Embryonic facial prominence (tissue), 1 donor: ENCODE measurements around the gene MCTP1.
"Not testable (repeated sequence)": the region's sequence is repeated elsewhere in the genome, so short reads cannot be mapped to it uniquely, and the experiment has no call there.

ENCODE experiments used
- DNase-seq: peaks from one replicate; pipeline ENCODE4 v3.0.0-alpha.2; 2016; ENCODE audit errors: extremely low spot score

MCTP1 gene

GRCh38 chr5:94967525-94967924 is 317.4 kb downstream of the MCTP1 start:
- DNase-seq: no peak

GRCh38 chr5:94959279-94959678 is 325.6 kb downstream of the MCTP1 start:
- DNase-seq: not testable (repeated sequence)

DNA sequence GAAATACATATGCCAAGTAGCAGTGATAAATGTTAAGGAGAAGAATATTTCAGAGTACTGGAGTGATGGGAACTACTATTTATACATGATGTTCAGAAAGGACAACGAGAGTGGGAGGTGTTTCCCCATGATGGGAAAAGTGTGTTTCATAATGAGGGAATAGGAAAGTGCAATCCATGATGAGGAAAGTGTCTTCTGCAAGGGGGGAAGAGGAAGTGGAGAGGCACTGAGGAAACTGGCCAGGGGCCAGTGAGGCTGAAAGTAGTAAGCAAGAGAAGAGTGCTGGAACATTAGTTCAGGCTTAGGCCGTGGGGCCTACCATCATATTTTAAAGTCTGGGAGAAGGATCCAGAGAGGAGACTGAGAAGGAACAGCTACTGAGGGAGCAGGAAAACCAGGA is 339.2 kb downstream of the MCTP1 start:
- no peak for DNase-seq

GRCh38 chr5:94944160-94944559 is 340.7 kb downstream of the MCTP1 start:
- DNase-seq: no peak

DNA sequence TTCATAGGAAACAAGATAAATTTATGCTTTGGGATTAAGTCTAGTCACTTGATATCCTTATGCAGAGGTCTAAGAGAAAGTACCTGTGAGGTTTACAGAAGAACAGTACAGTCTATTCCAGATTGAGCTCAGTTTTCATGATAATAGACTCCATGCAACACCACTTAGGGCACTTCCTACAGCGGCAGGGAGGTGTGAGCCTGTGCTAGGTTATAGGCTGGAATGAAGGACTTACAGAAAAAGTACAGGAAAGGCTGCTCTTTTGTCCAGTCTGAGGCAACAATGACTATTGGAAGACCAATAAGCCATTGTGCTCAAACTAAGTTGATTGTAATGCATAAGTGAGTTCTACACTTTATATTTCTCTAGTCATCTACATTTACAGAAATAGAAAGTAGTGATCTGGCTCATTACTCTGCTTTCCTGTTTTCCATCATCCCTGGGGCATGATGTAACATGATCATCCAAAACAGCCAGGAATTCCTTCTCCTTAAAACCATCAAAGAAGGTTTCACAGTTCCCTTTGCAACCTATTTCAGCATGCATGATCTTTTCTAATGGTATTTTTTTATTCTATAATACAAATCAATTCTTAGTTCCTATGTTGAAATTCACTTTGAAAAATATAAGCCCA is 343.7 kb downstream of the MCTP1 start:
- no peak for DNase-seq

DNA sequence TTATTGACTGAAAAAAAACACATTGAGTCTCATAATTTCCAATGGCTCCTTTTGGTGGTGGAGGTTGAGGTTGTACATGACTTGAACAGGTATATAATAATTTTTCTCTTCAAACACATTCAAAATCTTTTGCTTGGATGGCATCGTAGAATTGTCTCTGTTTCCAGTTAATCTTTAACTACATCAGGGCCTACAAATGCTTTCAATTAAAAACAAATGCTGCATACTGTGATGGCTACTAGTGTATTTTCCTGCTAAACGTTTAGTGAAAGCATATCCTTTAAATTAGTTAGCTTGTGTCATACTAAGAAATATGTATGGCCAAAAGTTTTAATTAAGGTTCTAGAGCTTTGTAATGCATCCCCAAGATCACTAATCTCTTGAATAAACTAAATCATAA is 352.6 kb downstream of the MCTP1 start:
- DNase-seq: no peak

GRCh38 chr5:94928891-94929290 is 356.0 kb downstream of the MCTP1 start:
- no peak for DNase-seq

DNA sequence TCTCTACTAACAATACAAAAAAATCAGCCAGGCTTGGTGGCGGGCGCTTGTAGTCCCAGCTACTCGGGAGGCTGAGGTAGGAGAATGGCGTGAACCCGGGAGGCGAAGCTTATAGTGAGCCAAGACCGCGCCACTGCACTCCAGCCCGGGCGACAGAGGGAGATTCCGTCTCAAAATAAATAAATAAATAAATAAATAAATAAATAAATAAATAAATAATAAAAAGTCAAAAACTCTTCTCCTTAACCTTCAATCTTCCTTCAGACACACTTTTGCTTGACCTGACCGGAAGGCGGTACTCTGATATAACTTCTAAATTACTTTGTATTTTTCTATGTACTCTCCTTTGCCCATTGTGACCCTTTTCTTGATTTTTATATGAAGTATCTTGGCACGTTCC is 364.3 kb downstream of the MCTP1 start:
- no peak for DNase-seq

DNA sequence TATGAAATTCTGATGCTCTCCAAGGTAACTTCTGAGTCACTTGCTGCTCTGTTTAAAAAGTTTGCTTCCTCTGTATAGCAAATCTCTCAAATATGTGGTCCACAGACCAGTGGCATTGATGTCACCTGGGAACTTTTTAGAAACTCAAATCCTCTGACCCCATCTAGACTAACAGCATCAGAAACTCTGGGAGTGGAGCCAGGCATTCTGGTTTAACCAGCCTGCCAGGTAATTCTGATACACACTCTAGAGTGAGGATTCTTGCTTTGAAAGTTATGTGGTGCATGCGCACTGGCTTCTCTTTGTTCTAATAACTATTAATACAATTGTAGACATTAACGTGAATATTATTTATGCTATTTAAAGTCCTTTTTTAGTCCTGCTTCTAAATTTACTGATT is 368.3 kb downstream of the MCTP1 start:
- DNase-seq: no peak

- no peak for DNase-seq
These were observed 373.6 kb downstream of the MCTP1 start for GRCh38 chr5:94911276-94911675.

- no peak for DNase-seq
These were observed 374.2 kb downstream of the MCTP1 start for GRCh38 chr5:94910721-94911120.

DNA sequence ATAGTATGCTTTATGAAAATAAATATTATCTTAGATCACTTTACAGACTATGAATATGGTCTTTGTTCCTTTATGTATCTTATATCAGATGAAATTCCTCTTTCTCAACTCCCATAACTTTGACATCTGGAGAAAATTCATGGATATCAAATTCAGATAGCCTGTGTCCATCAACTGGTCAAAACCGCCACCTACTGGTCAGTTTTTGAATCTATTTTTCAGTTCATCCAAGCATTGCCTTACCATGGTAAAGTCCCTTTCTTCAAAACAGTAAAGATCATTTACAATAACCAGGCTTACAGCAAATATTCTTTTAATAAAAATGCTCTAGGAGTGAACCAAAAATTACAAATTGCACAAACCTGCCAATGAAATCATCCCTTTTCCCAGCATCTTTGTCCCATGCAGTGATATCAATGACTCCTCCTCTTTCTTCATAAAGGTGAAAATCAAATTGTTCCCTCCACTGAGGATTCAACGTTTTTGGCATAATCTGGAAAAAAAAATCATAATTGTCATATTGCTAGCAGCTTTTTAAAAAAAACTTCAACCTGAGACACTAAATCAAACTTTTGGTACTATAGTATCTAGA is 375.9 kb downstream of the MCTP1 start:
- no peak for DNase-seq

GRCh38 chr5:94906750-94907149 is 378.1 kb downstream of the MCTP1 start:
- no peak for DNase-seq

- DNase-seq: no peak
These were observed 381.2 kb downstream of the MCTP1 start for GRCh38 chr5:94903726-94904125.

DNA sequence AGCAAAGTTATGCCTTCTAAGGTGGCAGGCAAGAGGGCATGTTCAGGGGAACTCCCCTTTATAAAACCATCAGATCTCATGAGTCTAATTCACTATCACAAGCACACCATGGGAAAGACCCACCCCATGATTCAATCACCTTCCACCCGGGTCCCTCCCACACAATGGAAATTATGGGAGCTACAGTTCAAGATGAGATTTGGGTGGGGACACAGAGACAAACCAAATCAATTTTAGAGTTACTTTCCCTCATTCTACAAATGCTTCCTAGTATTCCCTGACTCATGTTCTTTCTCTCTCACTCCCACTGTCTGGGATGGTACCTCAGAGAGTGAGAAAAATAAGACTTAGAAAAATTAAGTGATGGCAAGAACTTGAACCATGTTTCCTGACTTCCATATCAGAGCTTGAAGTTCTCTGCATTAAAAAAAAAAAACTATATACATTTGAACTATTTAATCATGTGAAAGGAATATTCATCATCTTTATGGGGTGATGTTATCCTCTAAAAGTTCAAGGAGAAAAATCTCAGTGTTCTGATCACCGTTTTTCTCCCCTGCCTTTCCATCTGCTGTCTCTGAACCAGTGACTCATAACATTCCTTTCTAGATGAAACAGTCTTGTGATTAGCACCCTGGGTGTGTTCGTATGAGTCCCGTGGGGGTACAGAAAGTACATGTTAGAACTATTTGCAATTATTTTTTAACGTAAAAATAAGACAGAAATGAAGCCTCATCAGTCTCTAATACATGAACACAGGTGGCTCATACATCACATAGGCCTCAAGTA is 383.5 kb downstream of the MCTP1 start:
- DNase-seq: no peak

- no peak for DNase-seq
These were observed 384.8 kb downstream of the MCTP1 start for GRCh38 chr5:94900006-94900505.

- DNase-seq: no peak
These were observed 391.3 kb downstream of the MCTP1 start for GRCh38 chr5:94893412-94894135.

DNA sequence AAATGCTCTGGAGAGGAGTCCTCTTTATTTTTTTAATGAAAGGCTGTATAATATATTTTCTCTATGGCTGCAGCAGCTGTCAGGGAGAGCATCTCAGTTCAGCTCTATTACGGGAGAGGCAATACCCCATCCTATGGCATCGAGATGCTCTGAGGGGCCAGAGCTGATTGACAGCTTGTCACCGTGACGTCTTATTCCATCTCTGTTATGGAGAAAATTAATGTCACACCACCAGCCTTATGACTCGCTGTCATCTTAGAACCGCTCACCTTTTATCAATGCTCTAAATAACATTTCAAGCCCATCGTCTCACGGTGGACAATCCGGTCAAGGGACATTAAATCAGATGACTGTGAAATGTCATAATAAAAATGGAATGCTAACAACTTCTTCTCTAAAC is 392.9 kb downstream of the MCTP1 start:
- DNase-seq: no peak

DNA sequence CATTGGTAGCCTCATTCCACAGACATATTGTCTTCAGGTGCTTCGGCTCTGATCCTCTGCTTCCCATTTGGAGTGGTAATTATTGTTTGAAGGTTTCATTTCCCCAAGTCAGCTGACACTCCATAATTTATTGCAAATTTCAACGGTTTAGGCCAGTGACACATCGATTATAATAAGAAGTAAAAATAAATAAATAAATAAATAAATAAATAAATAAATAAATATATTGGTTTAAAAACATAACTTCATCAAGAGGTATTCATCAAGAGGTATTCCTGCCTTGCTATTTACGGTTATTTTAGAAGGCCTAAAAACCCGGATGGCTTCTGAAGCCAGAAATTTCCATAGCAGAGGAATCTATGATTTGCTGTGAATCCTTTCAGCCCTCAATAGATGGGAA is 393.3 kb downstream of the MCTP1 start:
- no peak for DNase-seq

DNA sequence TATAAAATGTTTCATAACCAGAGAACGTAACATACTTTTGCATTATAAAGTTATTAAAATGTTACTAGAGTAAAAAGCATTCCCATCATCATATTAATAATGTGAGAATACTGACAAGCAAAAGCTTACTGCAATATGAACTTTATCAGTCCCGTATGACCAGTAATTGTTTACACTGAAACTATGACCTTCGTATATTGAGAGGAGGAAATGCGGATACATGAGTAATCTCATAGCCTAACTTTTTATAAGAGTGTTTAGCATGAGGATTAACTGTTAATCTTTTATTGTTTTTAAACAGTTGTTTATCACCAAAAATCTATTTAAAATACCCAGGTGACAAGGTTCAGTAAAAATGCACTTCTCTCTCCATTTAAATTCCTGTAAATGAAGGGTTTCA is 394.0 kb downstream of the MCTP1 start:
- DNase-seq: no peak

GRCh38 chr5:94888674-94889073 is 396.2 kb downstream of the MCTP1 start:
- no peak for DNase-seq

DNA sequence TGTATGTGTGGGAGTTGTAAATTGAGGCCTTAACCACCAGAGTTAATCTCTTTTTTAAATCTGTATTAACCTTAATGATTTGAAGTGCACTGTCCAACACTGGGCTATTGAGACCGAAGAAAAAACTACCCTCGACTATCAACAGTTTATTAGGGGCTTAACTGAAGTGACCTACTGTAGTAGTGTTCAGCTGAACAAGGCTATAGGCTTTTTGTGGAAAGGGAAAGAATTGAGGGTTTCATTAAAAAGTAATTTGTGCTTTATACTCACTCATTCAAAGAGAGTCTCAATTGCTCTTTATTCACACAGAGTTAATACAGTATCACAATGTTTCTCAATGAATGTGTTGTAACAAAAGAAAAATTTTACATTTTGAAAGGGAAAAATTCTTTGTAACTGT is 399.0 kb downstream of the MCTP1 start:
- no peak for DNase-seq
